GM21381 (cell line): ENCODE results near the gene TVP23A.
"Not testable (repeated sequence)": the region's sequence is repeated elsewhere in the genome, so short reads cannot be mapped to it uniquely, and the experiment has no call there.

ENCODE experiments used
- ATAC-seq: cut with Tn5 transposase; IDR thresholded peaks from one replicate; pipeline ENCODE4 v1.9.1; 2021; ENCODE audit warnings: mild to moderate bottlenecking, moderate library complexity; ENCODE audit not compliant: unreplicated experiment

Gene TVP23A

GRCh38 chr16:10836174-10836853 lies 17.7 kb upstream of the TVP23A start:
- no peak for ATAC-seq

GRCh38 chr16:10835281-10835931 lies 16.8 kb upstream of the TVP23A start:
- ATAC-seq: peak; percentile 59

GRCh38 chr16:10834766-10835165 lies 16.2 kb upstream of the TVP23A start:
- no peak for ATAC-seq

- no peak for ATAC-seq
Observed at GRCh38 chr16:10834130-10834529, 15.5 kb upstream of the TVP23A start.

- no peak for ATAC-seq
Observed at GRCh38 chr16:10833271-10833670, 14.7 kb upstream of the TVP23A start.

GRCh38 chr16:10831894-10832886 lies 13.6 kb upstream of the TVP23A start:
- no peak for ATAC-seq

GRCh38 chr16:10830240-10830639 lies 11.6 kb upstream of the TVP23A start:
- ATAC-seq: not testable (repeated sequence)

- ATAC-seq: not testable (repeated sequence)
Observed at GRCh38 chr16:10829390-10830098, 10.9 kb upstream of the TVP23A start.

GRCh38 chr16:10828851-10829366 lies 10.3 kb upstream of the TVP23A start:
- no peak for ATAC-seq

- no peak for ATAC-seq
Observed at GRCh38 chr16:10827691-10828341, 9.2 kb upstream of the TVP23A start.

GRCh38 chr16:10824111-10824893 lies 5.7 kb upstream of the TVP23A start:
- no peak for ATAC-seq

GRCh38 chr16:10822702-10823101 lies 4.1 kb upstream of the TVP23A start:
- no peak for ATAC-seq

- ATAC-seq: no peak
Observed at GRCh38 chr16:10820546-10820945, 2.0 kb upstream of the TVP23A start.

GRCh38 chr16:10817514-10817913 lies 1.1 kb downstream of the TVP23A start:
- no peak for ATAC-seq

- no peak for ATAC-seq
Observed at GRCh38 chr16:10813099-10813455, 5.5 kb downstream of the TVP23A start.

GRCh38 chr16:10812312-10813098 lies 6.1 kb downstream of the TVP23A start:
- peak; percentile 71 for ATAC-seq

- no peak for ATAC-seq
Observed at GRCh38 chr16:10809706-10810105, 8.9 kb downstream of the TVP23A start.

GRCh38 chr16:10808850-10809249 lies 9.7 kb downstream of the TVP23A start:
- no peak for ATAC-seq

- ATAC-seq: no peak
Observed at GRCh38 chr16:10808218-10808617, 10.4 kb downstream of the TVP23A start.
